ENCODE data around the gene DRICH1.
"Not testable (repeated sequence)": the region's sequence is repeated elsewhere in the genome, so short reads cannot be mapped to it uniquely, and the experiment has no call there.

DRICH1 gene, protein sequence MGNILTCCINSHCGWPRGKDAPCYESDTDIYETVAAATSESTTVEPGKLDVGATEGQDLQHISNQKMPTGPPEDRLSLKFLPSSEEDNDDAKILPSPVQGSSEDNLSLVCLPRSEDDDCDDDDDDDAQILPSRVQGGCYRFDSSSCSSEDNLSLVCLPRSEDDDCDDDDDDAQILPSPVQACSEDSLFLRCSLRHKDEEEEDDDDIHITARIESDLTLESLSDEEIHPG

DNA sequence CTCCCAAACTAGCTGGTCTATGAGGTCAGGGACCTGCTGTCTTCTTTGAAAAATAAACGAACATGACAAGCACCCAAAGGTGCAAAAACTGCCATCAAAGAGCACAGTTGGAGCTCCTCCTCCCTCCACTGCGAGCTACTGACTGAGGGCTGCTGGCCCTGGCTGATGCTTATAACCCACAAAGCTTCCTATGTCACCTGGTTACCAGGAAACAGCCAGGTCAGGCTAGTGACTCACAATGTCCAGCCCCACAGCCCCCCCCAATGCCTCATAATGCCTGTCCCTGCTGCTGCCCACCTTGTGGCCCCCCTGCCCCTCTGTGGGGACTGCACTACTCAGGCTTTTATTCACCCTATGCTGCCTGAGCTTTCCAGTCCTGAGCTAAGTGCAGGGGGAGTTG, at the start of gene DRICH1:
Gene DRICH1, minus strand, starts transcription at position 144 of the 400 bp plus-strand sequence. CDS start 298 bp downstream, outside the sequence.
- H3K4me3 ChIP-seq (ENCODE audit: low read depth, low read length), result no peak within 1 kb of the TSS

DNA sequence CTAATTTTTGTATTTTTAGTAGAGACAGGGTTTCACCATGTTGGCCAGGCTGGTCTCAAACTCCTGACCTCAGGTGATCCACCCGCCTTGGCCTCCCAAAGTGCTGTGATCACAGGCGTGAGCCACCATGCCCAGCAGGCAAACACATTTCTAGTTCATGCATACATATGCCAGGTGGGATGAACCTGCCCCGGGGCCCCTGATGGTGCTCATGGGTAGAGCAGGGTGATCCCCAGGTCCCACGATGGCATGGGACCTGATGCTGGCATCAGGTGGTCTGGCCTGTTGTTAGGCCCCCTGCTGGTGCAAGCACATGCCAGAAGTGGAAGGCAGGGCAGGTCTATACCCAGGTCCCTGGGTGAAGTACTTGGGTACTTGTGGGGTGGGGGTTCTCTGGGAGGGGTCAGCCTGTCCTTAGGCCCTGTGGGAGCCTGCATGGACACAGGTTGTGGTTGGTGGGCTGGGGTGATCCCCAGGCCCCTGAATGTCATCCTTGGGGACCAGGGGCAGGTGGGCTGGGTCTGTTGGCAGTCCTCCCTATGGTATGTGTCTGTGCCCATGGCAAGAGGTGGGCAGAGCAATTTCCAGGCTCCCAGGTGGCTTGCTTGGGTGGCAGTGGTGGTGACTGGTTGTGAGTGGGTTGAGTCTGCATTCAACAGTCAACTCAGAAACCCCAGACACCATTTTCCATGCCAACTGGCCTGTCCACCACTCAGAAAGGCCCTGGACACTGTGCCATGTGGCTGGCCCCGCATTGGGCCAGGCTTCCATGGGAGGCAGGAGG, 49.1 kb upstream of the DRICH1 start:
- no peak overlapping the region for H3K4me3 ChIP-seq (ENCODE audit: low read depth, low read length)

DNA sequence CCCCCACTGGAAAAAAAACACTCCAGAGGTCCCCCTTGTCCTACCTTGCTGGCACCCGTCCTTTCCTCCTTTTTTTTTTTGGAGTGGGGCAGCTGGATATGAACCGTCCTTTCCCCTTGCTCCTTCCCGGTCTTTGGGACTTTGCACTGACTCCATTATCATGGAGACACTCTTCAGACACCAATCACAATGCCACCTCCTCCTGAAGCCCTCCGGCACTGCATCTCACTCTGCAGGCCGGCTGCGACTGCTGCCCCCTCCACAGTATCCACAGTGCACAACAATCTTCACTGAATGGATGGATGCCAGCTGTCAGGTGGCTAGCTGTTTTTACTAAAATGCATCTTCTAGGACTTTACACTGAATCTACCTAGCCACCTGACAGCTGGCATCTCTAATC, 46.0 kb upstream of the DRICH1 start:
- no peak overlapping the region for H3K4me3 ChIP-seq (ENCODE audit: low read depth, low read length)

DNA sequence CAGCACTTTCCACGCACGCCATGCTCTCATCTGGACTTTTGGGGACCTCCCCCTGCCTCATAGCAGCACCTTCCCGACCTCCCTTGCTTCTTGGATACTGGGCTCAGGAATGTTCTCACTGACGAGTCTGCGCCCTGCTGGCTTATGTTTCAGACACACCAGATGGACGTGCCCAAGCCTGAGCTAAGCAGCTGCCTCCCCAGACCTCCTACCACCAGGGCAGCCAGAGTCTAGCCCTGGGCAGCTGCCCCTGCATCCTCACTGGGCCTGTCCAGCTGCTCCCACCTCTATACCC, 45.5 kb upstream of the DRICH1 start:
- H3K4me3 ChIP-seq (ENCODE audit: low read depth, low read length), result no peak overlapping the region

DNA sequence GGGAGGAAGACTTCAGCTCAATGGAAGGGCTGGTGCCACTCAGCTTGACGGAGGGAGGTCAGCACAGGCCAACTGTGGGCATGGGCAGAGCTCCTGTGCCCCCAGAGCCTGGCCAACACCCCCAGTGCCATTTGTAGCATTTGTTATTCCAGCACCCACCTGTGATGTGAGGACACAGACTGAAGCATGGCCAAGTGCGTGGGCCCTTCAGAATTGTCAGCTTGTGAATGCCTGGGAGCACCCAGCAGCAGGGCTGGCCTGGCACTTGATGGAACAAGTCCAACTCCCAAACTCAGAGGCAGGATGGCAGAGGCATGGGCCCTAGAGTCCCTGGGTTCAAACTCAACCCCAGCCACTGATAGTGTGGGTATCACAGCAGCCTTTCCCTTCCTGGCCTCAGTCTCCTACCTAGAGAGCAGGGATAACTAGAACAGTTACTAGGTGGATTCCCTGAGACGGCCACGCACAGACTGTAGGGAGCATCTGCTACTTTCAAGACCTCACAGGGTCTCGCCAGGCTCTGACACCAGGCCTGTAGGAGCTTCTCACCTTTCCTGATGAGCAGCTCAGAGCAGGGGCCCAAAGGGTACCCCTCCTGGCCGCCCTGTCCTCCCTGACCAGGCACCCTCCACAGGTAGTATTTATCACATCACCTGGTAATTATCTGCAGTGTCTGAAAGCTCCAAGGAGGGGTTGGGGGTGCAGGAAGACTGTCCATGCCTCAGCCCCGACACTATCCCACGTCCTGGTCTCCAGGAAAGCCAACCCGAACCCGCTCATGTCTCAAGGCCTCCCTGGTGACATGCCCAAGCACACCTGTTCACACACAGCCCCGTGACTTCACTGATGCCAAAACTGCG, 45.0 kb upstream of the DRICH1 start:
- H3K4me3 ChIP-seq (ENCODE audit: low read depth, low read length), result not testable (repeated sequence)

DNA sequence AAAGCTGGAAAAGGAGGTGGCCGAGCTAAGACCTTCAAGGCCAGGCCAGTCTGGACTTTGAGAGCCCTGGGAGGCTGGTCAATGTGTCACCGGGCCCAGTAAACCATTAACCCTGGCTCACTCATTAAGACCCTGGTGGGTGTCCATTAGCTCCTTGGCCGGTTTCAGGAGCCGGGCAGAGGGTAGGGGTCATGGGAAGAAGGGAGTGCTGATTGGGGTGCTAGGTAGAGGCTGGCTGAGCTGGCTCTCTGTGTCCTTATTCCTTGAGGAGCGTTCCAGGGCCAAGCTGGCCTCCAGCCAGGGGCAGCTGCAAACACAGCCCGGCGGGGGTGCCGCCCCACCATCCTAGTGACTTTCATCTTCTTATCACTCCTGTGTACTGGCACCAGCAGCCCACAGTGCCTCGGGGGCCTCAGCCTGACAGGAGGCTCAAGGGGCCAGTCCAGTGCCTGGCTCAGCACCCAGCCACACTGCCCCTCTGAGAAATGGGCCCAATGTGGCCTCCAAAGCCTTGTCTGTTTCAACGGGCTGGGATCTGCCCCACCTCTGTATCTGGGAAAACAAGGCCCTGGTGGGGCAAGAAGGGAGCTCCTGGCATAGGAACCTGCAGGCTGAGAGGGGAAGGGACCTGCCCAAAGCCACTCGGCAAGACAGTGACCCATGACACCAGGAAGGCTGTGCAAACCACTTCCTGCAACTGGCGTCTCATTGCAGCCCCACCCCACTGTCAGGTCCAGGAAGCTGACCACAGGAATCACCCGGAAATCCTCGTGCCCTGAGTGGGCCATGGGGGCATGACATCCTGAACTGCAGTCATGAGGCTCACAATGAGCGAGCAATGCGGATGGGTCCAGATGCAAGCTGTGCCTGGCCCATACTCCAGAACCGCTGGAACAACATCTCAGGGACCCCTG, 43.6 kb upstream of the DRICH1 start:
- no peak overlapping the region for H3K4me3 ChIP-seq (ENCODE audit: low read depth, low read length)

DNA sequence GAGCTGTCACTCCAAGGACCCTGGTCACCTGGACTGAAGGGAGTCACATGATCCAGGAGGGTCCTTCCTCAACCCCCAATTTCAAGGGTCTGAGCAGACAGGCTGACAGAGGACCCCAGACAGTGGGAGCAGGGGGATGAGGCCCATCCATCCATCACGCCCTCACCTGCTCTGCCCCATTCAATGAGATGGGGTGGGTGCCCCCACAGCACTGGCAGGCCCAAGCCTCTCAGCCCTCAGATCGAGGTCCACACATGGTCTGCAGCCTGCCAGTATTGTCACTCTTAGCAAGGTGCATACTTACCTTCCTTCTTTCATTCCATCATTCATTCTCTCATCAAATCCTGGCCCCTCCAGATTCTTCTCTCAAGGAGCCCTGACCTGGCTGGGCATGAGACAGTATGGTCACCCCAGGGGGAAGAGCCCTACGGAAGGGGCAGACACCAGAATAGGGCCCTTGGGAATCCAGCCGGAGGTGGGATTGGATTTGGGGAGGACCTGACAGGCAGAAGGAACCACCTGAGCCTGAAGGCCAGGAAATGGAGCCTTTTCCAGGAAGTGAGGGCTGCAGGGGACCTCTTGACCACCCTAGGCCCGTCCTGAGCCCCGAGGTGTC, 42.9 kb upstream of the DRICH1 start:
- not testable (repeated sequence) for H3K4me3 ChIP-seq (ENCODE audit: low read depth, low read length)

DNA sequence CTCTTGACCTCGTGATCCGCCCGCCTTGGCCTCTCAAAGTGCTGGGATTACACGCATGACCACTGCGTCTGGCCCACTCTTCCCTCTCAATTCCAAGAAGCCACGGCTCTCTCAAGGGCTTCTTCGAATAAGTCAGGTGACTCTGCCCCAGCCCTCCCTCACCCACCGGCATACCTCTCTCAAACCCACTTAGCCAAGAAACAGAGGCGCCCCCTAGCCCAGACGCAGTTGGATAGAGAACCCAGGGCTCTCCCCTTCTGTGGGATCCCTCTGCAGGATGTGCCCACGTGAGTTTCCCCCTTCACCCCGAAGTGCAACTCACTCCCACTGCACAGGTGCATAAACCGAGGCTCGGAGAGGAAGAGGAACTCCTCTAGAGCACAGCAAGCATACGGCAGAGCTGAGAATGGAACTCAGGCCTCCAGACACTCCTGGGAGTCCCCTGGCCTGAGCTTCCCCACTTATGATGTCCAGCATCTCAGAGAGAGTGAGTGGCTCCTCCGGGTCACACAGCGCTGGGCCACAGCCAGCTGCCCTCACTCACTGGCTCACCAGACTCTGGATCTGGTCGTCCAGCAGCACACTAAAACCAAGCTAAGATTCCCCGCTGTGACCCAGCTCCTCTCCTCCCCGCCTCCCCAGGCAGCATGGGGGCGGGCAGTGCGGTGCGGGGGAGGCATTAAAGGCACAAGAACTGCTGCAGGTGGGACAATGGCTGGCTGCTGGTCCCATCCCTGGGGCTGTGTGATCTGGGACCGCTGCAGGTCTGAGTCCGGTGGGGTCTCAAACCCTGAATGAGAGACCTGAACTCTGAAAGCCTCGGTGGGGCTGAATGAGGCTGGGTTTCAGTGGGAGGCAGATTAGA, 41.9 kb upstream of the DRICH1 start:
- no peak overlapping the region for H3K4me3 ChIP-seq (ENCODE audit: low read depth, low read length)

DNA sequence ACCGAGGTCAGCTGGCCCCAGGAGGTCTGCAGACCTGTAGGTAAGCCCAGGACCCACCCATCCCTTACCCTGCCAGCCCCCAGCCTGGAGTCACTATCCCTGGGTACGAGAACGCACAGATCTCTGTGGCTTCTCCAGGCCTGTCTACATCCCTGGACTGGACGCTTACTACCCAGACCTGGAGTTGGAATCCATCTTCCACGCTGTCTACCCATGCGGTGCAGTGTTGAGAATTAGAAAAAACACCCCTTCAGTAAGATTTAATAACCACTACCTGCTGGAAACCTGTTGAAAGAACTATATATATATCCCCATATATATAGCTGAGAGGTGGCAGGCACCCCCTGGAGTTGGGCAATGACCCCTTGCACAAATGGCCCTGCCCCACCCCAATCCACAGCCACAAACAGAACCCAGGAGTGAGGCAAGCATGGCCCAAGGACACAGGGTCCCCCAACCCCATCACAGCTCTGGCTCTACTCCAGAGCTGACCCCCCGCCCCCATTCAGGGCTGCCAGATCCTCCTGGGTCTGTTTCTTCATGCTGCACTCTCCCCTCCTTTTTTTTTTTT, 41.0 kb upstream of the DRICH1 start:
- H3K4me3 ChIP-seq (ENCODE audit: low read depth, low read length), result no peak overlapping the region

DNA sequence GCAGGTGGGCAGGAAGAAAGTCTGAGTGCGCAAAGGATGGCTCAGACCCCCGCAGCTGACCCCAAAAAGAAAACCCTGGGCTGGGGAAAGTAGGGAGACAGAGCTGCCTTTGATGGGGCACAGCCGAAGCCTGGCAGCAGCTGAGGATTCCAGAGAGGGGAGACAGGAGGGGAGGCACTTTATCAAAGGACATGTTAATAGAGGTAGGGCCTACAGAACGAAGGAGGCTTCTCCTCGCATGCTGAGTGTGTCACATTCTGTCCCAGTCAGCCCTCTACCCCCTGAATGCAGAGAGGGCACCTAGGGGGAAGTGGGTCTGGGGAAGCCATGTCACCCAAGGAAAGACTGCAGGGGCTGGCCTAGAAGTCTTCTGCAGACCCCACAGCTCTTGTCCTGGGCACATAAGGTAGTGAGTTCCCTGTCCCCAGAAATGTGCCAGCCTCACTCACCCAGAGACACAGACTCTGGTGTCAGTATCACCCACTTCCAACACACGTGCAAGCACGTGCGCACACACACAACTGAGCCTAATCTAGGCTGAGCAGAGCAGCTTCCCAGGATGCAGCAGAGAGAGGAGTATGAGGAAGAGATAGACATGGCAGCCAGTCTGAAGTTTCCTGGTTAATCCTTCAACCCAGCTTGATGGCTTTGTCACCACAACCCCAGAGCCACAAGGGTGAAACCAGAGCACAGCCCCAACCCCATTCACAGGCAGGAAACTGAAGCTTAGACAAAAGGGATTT, 40.4 kb upstream of the DRICH1 start:
- not testable (repeated sequence) for H3K4me3 ChIP-seq (ENCODE audit: low read depth, low read length)

DNA sequence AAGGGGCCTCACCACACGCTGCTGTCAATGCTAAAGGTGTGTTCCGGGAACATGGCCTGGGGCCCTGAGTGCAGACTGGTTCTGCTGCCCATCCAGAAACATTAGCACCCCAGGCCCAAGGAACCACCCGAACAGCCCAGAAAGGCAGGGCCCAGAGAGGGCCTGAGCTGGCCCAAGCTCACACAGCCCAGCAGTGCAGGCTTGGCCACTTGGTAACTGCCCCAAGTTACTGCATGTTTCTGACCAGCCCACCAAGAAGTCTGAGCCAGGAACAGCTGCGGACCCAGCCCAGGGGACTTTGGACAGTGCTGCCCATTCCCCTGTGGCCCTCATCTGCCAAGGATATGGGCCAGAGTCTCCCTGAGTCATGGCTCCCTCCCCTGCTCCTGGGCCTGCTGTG, 39.3 kb upstream of the DRICH1 start:
- H3K4me3 ChIP-seq (ENCODE audit: low read depth, low read length), result not testable (repeated sequence)

DNA sequence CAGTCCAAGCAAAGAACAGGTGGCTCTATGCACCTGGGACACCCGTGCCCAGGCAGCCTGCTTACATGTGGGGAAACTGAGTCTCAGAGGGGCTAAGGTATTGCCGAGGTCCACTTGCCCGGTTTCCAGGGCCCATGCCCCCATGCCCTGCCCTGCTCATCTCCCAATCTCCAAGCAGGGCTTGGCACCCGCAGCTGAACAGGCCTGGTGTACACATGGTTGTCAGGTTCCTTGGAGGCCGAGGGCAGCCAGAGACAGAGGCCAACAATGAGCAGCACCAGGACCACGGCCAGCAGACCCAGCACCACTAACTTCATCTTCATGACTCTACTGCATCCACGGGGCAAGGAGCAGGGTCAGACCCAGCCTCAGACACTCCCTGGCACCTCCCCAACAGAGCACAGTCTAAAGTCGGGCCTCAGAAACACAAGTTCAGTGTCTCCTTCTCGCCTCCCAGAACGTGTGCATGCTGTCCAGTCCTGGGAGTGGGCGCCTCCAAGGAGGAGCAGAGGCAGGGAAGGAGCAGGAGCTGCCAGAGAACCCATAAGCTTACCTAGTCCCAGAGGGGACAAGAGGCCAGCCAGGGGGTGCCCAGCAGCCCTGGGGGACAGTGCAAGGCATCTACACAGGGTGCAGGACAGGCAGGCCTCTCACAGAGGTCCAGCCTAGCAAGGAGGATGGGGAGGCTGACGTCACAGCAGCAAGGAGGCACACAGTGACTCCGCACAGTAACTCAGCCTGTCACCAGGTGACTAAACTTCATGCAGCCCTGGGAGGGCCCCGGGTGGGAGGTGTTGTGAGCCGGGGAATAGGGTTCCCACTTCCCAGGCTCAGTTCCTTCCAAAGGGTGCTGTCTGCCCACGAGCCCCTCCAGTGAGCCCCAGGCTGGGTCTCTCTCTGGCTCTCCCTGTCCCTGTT, 38.5 kb upstream of the DRICH1 start:
- H3K4me3 ChIP-seq (ENCODE audit: low read depth, low read length), result no peak overlapping the region

DNA sequence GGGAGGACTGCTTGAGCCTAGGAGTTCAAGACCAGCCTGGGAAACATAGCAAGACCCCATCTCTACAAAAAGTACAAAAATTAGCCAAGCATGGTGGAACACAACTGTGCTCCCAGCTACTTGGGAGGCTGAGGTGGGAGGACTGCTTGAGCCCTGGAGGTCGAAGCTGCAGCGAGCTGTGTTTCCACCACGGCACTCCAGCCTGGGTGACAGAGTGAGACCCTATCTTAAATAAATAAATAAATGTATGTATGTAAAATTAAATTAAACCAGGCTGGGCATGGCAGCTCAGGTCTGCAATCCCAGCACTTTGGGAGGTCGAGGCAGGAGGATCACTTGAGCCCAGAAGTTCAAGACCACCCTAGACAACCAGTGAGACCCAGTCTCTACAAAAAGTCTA, 28.3 kb upstream of the DRICH1 start:
- H3K4me3 ChIP-seq (ENCODE audit: low read depth, low read length), result not testable (repeated sequence)

DNA sequence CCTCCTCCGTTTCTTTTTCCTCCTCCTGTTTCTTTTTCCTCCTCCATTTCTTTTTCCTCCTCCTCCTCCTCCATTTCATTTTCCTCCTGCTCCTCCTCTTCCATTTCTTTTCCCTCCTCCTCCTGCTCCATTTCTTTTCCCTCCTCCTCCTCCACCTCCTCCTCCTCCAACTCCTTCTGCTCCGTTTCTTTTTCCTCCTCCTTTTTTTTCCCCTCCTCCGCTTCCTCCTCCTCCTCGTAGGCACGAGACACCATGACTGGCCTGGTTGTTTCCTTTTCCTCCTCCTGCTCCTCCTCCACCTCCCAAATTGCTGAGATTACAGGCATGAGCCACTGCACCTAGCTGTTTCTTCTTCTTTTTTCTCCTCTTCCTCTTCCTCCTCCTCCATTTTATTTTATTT, 25.6 kb upstream of the DRICH1 start:
- H3K4me3 ChIP-seq (ENCODE audit: low read depth, low read length), result no peak overlapping the region

DNA sequence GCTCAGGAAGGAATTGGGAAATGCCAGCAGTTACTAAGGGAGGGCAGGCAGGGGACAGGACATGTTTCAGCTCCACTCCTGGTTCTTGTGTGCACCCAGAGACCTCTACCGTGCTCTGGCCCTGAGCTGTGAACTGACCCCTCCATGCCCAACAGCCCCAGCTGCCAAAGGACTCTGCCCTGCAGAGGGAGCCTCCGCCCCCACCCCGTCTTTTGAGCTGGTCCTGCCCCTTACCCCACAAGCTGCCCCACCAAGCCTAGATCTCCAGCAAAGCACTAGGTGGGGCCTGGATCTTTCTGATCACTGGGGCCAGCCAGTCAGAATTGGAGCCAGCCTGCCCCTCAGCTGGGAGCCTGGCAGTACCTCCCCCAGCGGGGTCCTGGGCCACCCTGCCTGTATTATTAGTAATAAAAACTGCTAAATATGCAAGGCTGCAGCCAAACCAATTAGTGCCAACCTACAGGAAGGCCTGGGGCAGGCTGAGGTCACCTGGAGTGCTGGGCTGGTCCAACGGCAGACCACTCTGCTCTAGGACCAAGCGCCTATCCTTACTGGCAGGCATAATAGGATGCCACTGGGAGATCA, 23.9 kb upstream of the DRICH1 start:
- H3K4me3 ChIP-seq (ENCODE audit: low read depth, low read length), result no peak overlapping the region

DNA sequence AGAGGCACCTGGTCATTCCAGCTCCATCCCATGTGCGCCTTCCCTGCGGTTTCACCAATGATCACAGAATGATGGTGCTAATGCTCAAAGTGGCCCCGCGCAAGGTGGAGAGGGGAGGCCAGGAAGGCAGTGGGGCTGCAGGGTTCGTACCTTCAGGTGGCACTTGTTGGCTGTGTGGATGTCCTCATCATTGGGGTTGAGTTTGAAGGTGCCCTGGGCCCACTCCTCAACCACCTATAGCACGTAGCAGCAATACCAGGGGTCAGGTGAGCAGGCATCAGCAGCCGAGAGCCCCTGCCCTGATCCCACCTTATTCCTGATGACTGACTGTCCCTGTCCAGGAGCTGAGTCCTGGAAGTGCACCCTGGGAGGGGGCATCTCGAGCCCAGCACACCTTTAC, 20.6 kb upstream of the DRICH1 start:
- H3K4me3 ChIP-seq (ENCODE audit: low read depth, low read length), result no peak overlapping the region

DNA sequence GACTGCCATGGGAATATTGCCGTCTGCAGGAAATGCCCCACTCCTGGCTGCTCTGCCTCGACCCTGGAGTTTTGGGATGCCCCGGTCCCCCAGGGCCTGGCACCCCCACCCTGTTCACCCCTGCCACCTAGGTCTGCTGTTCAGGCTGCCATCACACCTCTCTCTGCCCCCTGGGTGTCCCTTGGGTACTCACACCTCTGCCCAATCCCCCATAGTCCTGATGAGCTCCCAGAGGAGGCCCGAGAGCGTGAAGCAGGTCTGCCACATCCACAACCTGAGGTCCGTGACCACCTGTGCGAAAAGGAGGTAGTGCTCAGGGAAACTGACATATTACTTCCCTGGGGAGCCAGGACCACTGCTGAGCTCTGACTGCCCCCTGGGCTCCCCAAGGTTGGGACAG, 20.2 kb upstream of the DRICH1 start:
- no peak overlapping the region for H3K4me3 ChIP-seq (ENCODE audit: low read depth, low read length)

Data from iPS-11a (cell line).